DND-41 (cell line): ENCODE data around the gene RIPK4.

Source experiments
- EZH2 ChIP-seq: IDR thresholded peaks from 3 replicates; pipeline ENCODE4 v1.6.1; 2012; ENCODE audit warnings: borderline replicate concordance, low read depth, mild to moderate bottlenecking, moderate library complexity, low read length, inconsistent platforms; ENCODE audit not compliant: severe bottlenecking
- TF ChIP-seq, protein P1 (sequence below): IDR thresholded peaks from 2 replicates; pipeline ENCODE4 v1.5.1; 2012; ENCODE audit warnings: borderline replicate concordance, low read length, moderate library complexity, mild to moderate bottlenecking; ENCODE audit not compliant: poor library complexity, severe bottlenecking; ENCODE audit errors: extremely low read depth

DNA sequence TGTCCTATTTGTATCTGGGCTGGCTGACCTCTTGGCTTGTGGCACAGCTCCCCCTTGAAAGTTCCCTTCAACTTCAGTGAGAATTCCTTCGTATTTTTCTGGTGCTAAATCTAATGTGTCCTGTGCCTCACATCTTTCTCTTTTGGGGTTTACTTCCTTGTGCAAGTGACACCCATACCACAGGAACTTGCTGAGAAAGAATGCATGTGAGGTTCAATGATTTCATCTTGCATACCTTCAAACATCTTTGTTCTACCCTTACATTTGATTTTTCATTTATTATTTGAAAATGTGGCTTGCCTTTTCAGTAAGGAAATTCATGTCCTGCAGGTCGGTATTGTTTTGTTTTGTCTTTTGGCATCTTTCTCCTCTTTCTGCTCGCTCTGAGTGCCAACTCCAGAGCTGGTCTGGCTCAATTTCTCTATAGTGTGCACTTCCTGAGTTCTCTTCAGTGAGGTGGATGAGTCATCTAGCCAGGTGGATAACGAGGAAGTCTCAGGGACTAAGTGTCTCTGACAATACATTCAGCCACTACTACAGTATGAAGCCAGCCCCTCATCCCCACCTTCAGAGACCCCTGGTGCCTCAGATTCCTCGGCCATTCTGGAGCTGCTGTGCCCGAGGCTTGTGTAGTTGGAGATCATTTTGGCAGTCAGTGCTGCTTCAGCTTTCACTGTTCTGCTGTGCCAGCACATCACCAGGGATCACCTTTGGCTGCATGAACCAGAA, 59.5 kb downstream of the RIPK4 start:
- TF ChIP-seq, protein P1, sequence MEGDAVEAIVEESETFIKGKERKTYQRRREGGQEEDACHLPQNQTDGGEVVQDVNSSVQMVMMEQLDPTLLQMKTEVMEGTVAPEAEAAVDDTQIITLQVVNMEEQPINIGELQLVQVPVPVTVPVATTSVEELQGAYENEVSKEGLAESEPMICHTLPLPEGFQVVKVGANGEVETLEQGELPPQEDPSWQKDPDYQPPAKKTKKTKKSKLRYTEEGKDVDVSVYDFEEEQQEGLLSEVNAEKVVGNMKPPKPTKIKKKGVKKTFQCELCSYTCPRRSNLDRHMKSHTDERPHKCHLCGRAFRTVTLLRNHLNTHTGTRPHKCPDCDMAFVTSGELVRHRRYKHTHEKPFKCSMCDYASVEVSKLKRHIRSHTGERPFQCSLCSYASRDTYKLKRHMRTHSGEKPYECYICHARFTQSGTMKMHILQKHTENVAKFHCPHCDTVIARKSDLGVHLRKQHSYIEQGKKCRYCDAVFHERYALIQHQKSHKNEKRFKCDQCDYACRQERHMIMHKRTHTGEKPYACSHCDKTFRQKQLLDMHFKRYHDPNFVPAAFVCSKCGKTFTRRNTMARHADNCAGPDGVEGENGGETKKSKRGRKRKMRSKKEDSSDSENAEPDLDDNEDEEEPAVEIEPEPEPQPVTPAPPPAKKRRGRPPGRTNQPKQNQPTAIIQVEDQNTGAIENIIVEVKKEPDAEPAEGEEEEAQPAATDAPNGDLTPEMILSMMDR, result no peak
- no peak for TF ChIP-seq EZH2
